GM12891 (cell line): ENCODE data around the gene SUMO3.

Experiments used
- PAX5 ChIP-seq: IDR thresholded peaks from 2 replicates; pipeline ENCODE4 v1.6.1; 2011; ENCODE audit warnings: low read length, moderate library complexity, mild to moderate bottlenecking; ENCODE audit not compliant: insufficient read depth, severe bottlenecking
- POLR2A ChIP-seq: IDR thresholded peaks from 2 replicates; pipeline ENCODE4 v1.6.1; 2011; ENCODE audit warnings: low read depth, low read length, control low read depth
- POLR2AphosphoS5 ChIP-seq: IDR thresholded peaks from 2 replicates; pipeline ENCODE4 v1.6.1; 2011; ENCODE audit warnings: low read depth, low read length, control low read depth
- SPI1 ChIP-seq: IDR thresholded peaks from 2 replicates; pipeline ENCODE4 v1.6.1; 2011; ENCODE audit warnings: low read depth, low read length, control low read depth
- TAF1 ChIP-seq: IDR thresholded peaks from 2 replicates; pipeline ENCODE4 v1.6.1; 2011; ENCODE audit warnings: low read depth, low read length, control low read depth

GRCh38 chr21:44765231-44766013 is 52.4 kb downstream of the SUMO3 start:
- TF ChIP-seq POLR2A: no peak
- no peak for TF ChIP-seq POLR2AphosphoS5
- no peak for TF ChIP-seq TAF1
- TF ChIP-seq PAX5: no peak
- TF ChIP-seq SPI1: no peak
